22Rv1 (cell line): ENCODE results near the gene SERPINE3.

Experiments used
- ZFX ChIP-seq: fragments of 450-650 bp; IDR thresholded peaks from 2 replicates; pipeline ENCODE4 v1.6.1; 2017; ENCODE audit warnings: antibody characterized with exemption, borderline replicate concordance
- TF ChIP-seq, protein P1 (sequence below): fragments of 450-650 bp; IDR thresholded peaks from 2 replicates; pipeline ENCODE4 v1.5.1; 2017; ENCODE audit warnings: mild to moderate bottlenecking

DNA sequence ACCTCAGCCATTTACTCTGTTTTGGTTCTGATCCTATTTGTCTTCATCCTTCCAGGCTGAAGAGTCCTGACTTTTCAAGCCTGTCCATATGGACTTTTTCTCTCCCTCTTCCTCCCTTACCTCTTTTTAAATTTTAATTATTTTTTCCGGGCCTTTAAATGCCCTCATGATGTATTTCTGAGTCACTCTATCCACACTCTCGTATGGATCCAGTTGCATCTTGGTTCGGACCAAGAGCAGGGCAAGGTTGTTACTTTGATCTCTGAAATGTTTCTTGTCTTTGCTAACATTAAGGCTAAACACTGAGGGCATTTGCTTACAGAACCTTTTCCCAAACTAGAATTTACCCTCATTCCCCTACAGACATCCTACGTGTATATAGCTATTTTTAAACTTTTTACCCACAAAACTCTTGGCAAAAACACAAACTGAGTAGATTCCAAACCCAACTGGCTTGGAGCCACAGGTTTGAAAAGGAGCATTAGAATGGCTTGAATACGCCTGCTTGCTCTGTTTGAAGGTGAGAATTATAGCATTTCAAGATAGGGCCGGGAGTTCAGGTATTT lies 47.4 kb upstream of the SERPINE3 start:
- TF ChIP-seq, protein P1, sequence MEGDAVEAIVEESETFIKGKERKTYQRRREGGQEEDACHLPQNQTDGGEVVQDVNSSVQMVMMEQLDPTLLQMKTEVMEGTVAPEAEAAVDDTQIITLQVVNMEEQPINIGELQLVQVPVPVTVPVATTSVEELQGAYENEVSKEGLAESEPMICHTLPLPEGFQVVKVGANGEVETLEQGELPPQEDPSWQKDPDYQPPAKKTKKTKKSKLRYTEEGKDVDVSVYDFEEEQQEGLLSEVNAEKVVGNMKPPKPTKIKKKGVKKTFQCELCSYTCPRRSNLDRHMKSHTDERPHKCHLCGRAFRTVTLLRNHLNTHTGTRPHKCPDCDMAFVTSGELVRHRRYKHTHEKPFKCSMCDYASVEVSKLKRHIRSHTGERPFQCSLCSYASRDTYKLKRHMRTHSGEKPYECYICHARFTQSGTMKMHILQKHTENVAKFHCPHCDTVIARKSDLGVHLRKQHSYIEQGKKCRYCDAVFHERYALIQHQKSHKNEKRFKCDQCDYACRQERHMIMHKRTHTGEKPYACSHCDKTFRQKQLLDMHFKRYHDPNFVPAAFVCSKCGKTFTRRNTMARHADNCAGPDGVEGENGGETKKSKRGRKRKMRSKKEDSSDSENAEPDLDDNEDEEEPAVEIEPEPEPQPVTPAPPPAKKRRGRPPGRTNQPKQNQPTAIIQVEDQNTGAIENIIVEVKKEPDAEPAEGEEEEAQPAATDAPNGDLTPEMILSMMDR = no peak
- no peak for TF ChIP-seq ZFX
